CD14-positive monocyte (primary cell): ENCODE measurements around the gene PKNOX2. TPM values are rescaled to one million over a fixed set of nuclear protein-coding genes. Genes with fewer than 3 reads are reported as not detected.

Experiments
- DNase-seq, 3 donors: peaks; one replicate each; pipeline ENCODE4 v3.0.0-alpha.2; 2011 to 2022
- H2AFZ ChIP-seq: 2 replicates; pipeline ENCODE4 v1.6.0; 2012; ENCODE audit warnings: mild to moderate bottlenecking, low read depth, low read length, inconsistent platforms; ENCODE audit not compliant: insufficient read depth, poor library complexity, severe bottlenecking
- H3K27ac ChIP-seq, 2 donors: 1 replicate in 1 of 2; 2 replicates in 1 of 2; pipeline ENCODE4 v1.5.1; 2012 to 2013; ENCODE audit warnings: low read length in 2 of 2, control low read depth in 1 of 2, inconsistent platforms in 1 of 2, low read depth in 1 of 2, mild to moderate bottlenecking in 1 of 2
- H3K27me3 ChIP-seq, 2 donors: one replicate each; pipeline versions ENCODE4 v1.6.0 to v1.6.1; 2011 to 2013; ENCODE audit warnings: low read length in 2 of 2; ENCODE audit not compliant: control insufficient read depth in 2 of 2, insufficient read depth in 2 of 2
- H3K36me3 ChIP-seq, 2 donors: replicated peaks in 1 of 2; 1 replicate in 1 of 2; 2 replicates in 1 of 2; pipeline versions ENCODE4 v1.5.1 to v1.6.1; 2012 to 2013; ENCODE audit warnings: low read length in 2 of 2, control low read depth in 1 of 2, inconsistent platforms in 1 of 2, mild to moderate bottlenecking in 1 of 2; ENCODE audit not compliant: insufficient read depth in 2 of 2, control insufficient read depth in 1 of 2
- H3K4me1 ChIP-seq, 2 donors: 1 replicate in 1 of 2; 2 replicates in 1 of 2; pipeline versions ENCODE4 v1.5.1 to v1.6.1; 2012 to 2013; ENCODE audit warnings: low read length in 2 of 2, control low read depth in 1 of 2, inconsistent platforms in 1 of 2, mild to moderate bottlenecking in 1 of 2, moderate library complexity in 1 of 2; ENCODE audit not compliant: insufficient read depth in 2 of 2, control insufficient read depth in 1 of 2
- H3K4me2 ChIP-seq: replicated peaks from 2 replicates; pipeline ENCODE3; 2012; ENCODE audit warnings: low read length, moderate library complexity, mild to moderate bottlenecking; ENCODE audit not compliant: poor library complexity, severe bottlenecking; ENCODE audit errors: extremely low read depth
- H3K4me3 ChIP-seq, 3 experiments: fragments of 200-600 bp in 1 of 3; sonication (generic) in 1 of 3; replicated peaks in 1 of 3; 1 replicate in 2 of 3; 2 replicates in 1 of 3; pipeline ENCODE4 v1.5.1; 2011 to 2013; ENCODE audit warnings: low read length in 3 of 3, mild to moderate bottlenecking in 3 of 3, control low read depth in 2 of 3, low read depth in 2 of 3, inconsistent platforms in 1 of 3, moderate library complexity in 1 of 3
- H3K79me2 ChIP-seq: 2 replicates; pipeline ENCODE4 v1.6.0; 2012; ENCODE audit warnings: mild to moderate bottlenecking, control low read depth, inconsistent platforms, low read length, moderate library complexity; ENCODE audit not compliant: insufficient read depth
- H3K9ac ChIP-seq: 2 replicates; pipeline ENCODE4 v1.6.0; 2017; ENCODE audit warnings: low read length, mild to moderate bottlenecking; ENCODE audit not compliant: insufficient read depth, poor library complexity, severe bottlenecking
- H3K9me3 ChIP-seq, 2 donors: replicated peaks in 1 of 2; 1 replicate in 1 of 2; 2 replicates in 1 of 2; pipeline versions ENCODE4 v1.5.1 to v1.6.1; 2012 to 2013; ENCODE audit warnings: low read length in 2 of 2, control low read depth in 1 of 2; ENCODE audit not compliant: control insufficient read depth in 1 of 2, insufficient read depth in 1 of 2
- H4K20me1 ChIP-seq: 2 replicates; pipeline ENCODE4 v1.6.0; 2012; ENCODE audit warnings: mild to moderate bottlenecking, low read length, control low read depth, moderate library complexity; ENCODE audit not compliant: insufficient read depth
- H3K27ac Mint-ChIP-seq, 7 donors: one replicate each; pipeline ENCODE4 v1.8.0; 2020; ENCODE audit warnings: mild to moderate bottlenecking in 7 of 7, mixed read lengths in 7 of 7, moderate library complexity in 6 of 7, inconsistent platforms in 2 of 7
- H3K27me3 Mint-ChIP-seq, 3 donors: one replicate each; pipeline ENCODE4 v1.8.0; 2021 to 2022; ENCODE audit warnings: low read depth in 3 of 3, mild to moderate bottlenecking in 3 of 3, mixed read lengths in 3 of 3, moderate library complexity in 3 of 3, inconsistent platforms in 1 of 3
- H3K36me3 Mint-ChIP-seq, 2 donors: one replicate each; pipeline ENCODE4 v1.8.0; 2020; ENCODE audit warnings: mixed read lengths in 2 of 2, inconsistent platforms in 1 of 2, mild to moderate bottlenecking in 1 of 2
- H3K4me1 Mint-ChIP-seq: one replicate; pipeline ENCODE4 v1.8.0; 2020; ENCODE audit warnings: mild to moderate bottlenecking, mixed read lengths
- H3K4me3 Mint-ChIP-seq, 2 donors: one replicate each; pipeline ENCODE4 v1.8.0; 2020; ENCODE audit warnings: mild to moderate bottlenecking in 2 of 2, mixed read lengths in 2 of 2, moderate library complexity in 1 of 2
- H3K9me3 Mint-ChIP-seq, 7 donors: one replicate each; pipeline ENCODE4 v1.8.0; 2020 to 2022; ENCODE audit warnings: mixed read lengths in 7 of 7, mild to moderate bottlenecking in 6 of 7, moderate library complexity in 6 of 7, inconsistent platforms in 2 of 7
- CTCF ChIP-seq: fragments of 200-600 bp; IDR thresholded peaks from one replicate; pipeline ENCODE4 v1.8.0; 2022; ENCODE audit warnings: antibody characterized with exemption, mild to moderate bottlenecking
- WGBS: methylation state at CpG from one replicate; pipeline ENCODE4 v1.1.5; 2013; ENCODE audit warnings: missing lambda C conversion rate; ENCODE audit not compliant: insufficient coverage; 5-methylcytosine and 5-hydroxymethylcytosine counted together
- intact Hi-C, 2 donors: fragments of 100-400 bp; cut with micrococcal nuclease; formaldehyde crosslinking; loops; one replicate each; pipeline versions ENCODE4 v1.15.0 to v1.15.1; 2023
- polyA plus RNA-seq, 3 donors: library from polyadenylated mRNA; depleted of rRNA in 1 of 3; unstranded in 2 of 3; stranded (reverse) in 1 of 3; fragments of 300-500 nt in 2 of 3; fragments of >200 nt in 1 of 3; fragmentation: Illumina TruSeq in 2 of 3; gene quantifications; 1 replicate in 2 of 3; 2 replicates in 1 of 3; pipeline ENCODE4 v1.2.3, GENCODE V29; 2012 to 2021

The PKNOX2 gene
- polyA plus RNA-seq, 3 donors: not detected

- H3K27ac ChIP-seq: no peak overlapping the region
- H3K4me1 ChIP-seq: no peaks in the 10 kb centered on the region
- Mint-ChIP-seq H3K27ac (no peak overlapping the region), H3K27me3 (peaks cover 7 to 28% (median 16%) of the 10 kb centered on the region in 3 donors), H3K4me1 (no peaks in the 10 kb centered on the region), H3K4me3 (no peak overlapping the region), H3K36me3 (no peaks in the 10 kb centered on the region), H3K9me3 (peaks cover 0 to 1% (median 0%) of the 10 kb centered on the region in 7 donors)
- no peak for TF ChIP-seq CTCF
- H3K4me3 ChIP-seq: no peak overlapping the region
- H3K4me2 ChIP-seq: no peak overlapping the region
- H2AFZ ChIP-seq: no peak overlapping the region
- intact Hi-C loops: no loop called here
- no peak for DNase-seq
- no peaks in the 10 kb centered on the region for H3K36me3 ChIP-seq
- peaks cover 0 to 10% of the 10 kb centered on the region in 2 donors for H3K27me3 ChIP-seq
- H3K9me3 ChIP-seq: no peaks in the 10 kb centered on the region
- H4K20me1 ChIP-seq: no peaks in the 10 kb centered on the region
- no peaks in the 10 kb centered on the region for H3K79me2 ChIP-seq
- H3K9ac ChIP-seq: no peak overlapping the region
- 100% methylated on average over 1 of the region's 5 CpGs for WGBS
These were observed 232.9 kb downstream of the PKNOX2 start for GRCh38 chr11:125397421-125397820.

- Mint-ChIP-seq H3K27me3 (peaks cover 10 to 29% (median 20%) of the 10 kb centered on the region in 3 donors), H3K4me1 (no peaks in the 10 kb centered on the region), H3K36me3 (no peaks in the 10 kb centered on the region), H3K9me3 (no peaks in the 10 kb centered on the region), H3K27ac (no peak overlapping the region), H3K4me3 (no peak overlapping the region)
- intact Hi-C loops: no loop called here
- Histone ChIP-seq H3K79me2 (no peaks in the 10 kb centered on the region), H3K9me3 (no peaks in the 10 kb centered on the region), H3K27ac (no peak overlapping the region), H3K4me1 (no peaks in the 10 kb centered on the region), H3K27me3 (peaks cover 0 to 15% of the 10 kb centered on the region in 2 donors), H3K4me2 (no peak overlapping the region), H3K9ac (no peak overlapping the region), H3K4me3 (no peak overlapping the region), H4K20me1 (no peaks in the 10 kb centered on the region), H2AFZ (no peak overlapping the region), H3K36me3 (no peaks in the 10 kb centered on the region)
- 81% methylated on average over 4 of the region's 4 CpGs for WGBS
- no peak for TF ChIP-seq CTCF
- no peak for DNase-seq
These were observed 233.9 kb downstream of the PKNOX2 start for GRCh38 chr11:125398475-125398874.
